ENCODE results near the gene OGFOD3.

GRCh38 chr17:82386255-82386831 lies 32.0 kb downstream of the OGFOD3 start:
- TF ChIP-seq, protein P1, sequence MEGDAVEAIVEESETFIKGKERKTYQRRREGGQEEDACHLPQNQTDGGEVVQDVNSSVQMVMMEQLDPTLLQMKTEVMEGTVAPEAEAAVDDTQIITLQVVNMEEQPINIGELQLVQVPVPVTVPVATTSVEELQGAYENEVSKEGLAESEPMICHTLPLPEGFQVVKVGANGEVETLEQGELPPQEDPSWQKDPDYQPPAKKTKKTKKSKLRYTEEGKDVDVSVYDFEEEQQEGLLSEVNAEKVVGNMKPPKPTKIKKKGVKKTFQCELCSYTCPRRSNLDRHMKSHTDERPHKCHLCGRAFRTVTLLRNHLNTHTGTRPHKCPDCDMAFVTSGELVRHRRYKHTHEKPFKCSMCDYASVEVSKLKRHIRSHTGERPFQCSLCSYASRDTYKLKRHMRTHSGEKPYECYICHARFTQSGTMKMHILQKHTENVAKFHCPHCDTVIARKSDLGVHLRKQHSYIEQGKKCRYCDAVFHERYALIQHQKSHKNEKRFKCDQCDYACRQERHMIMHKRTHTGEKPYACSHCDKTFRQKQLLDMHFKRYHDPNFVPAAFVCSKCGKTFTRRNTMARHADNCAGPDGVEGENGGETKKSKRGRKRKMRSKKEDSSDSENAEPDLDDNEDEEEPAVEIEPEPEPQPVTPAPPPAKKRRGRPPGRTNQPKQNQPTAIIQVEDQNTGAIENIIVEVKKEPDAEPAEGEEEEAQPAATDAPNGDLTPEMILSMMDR (conservative IDR thresholded peaks at IDR 0.05; ENCODE audit: low read depth in 2 of 2) = no peak
- TF ChIP-seq, protein P2, sequence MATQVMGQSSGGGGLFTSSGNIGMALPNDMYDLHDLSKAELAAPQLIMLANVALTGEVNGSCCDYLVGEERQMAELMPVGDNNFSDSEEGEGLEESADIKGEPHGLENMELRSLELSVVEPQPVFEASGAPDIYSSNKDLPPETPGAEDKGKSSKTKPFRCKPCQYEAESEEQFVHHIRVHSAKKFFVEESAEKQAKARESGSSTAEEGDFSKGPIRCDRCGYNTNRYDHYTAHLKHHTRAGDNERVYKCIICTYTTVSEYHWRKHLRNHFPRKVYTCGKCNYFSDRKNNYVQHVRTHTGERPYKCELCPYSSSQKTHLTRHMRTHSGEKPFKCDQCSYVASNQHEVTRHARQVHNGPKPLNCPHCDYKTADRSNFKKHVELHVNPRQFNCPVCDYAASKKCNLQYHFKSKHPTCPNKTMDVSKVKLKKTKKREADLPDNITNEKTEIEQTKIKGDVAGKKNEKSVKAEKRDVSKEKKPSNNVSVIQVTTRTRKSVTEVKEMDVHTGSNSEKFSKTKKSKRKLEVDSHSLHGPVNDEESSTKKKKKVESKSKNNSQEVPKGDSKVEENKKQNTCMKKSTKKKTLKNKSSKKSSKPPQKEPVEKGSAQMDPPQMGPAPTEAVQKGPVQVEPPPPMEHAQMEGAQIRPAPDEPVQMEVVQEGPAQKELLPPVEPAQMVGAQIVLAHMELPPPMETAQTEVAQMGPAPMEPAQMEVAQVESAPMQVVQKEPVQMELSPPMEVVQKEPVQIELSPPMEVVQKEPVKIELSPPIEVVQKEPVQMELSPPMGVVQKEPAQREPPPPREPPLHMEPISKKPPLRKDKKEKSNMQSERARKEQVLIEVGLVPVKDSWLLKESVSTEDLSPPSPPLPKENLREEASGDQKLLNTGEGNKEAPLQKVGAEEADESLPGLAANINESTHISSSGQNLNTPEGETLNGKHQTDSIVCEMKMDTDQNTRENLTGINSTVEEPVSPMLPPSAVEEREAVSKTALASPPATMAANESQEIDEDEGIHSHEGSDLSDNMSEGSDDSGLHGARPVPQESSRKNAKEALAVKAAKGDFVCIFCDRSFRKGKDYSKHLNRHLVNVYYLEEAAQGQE (IDR thresholded peaks at IDR 0.05; ENCODE audit: unreplicated experiment) = no peak
- no peak for TF ChIP-seq POLR2AphosphoS5 (IDR thresholded peaks at IDR 0.05; ENCODE audit: low read depth)
- TF ChIP-seq JUNB (IDR thresholded peaks at IDR 0.05; ENCODE audit: unreplicated experiment) = no peak
- TF ChIP-seq ETS1 (IDR thresholded peaks at IDR 0.05) = no peak
- no peak for TF ChIP-seq EZH2 (IDR thresholded peaks at IDR 0.05; ENCODE audit: low read depth, unreplicated experiment)
- no peak for TF ChIP-seq EZH2phosphoT487 (IDR thresholded peaks at IDR 0.05; ENCODE audit: unreplicated experiment)
- no peak for TF ChIP-seq NANOG (IDR thresholded peaks at IDR 0.05; ENCODE audit: borderline replicate concordance)
- TF ChIP-seq STAT1 (IDR thresholded peaks at IDR 0.05; ENCODE audit: unreplicated experiment) = no peak
- TF ChIP-seq ZNF114 (CRISPR knock-in tag; IDR thresholded peaks at IDR 0.05) = no peak
- TF ChIP-seq CREB1 (CRISPR knock-in tag; IDR thresholded peaks at IDR 0.05; ENCODE audit: low read depth) = no peak
